K562 (cell line): ENCODE data around the gene MED29. TPM values are rescaled to one million over a fixed set of nuclear protein-coding genes. Genes with fewer than 3 reads are reported as not detected.

Experiments
- CBX5 ChIP-seq: IDR thresholded peaks from 2 replicates; pipeline ENCODE4 v1.6.1; 2014; ENCODE audit warnings: low read depth, borderline replicate concordance
- FIP1L1 ChIP-seq: fragments of 200-400 bp; formaldehyde crosslinking; IDR thresholded peaks from 2 replicates; pipeline ENCODE4 v1.6.1; 2018; ENCODE audit warnings: mild to moderate bottlenecking, low read depth, low read length; ENCODE audit not compliant: poor library complexity, severe bottlenecking
- FUS ChIP-seq: fragments of 200-400 bp; formaldehyde crosslinking; optimal IDR thresholded peaks from 2 replicates; pipeline ENCODE3; 2017; ENCODE audit warnings: low read depth, low read length
- GATAD2B ChIP-seq: fragments of 450-650 bp; IDR thresholded peaks from 2 replicates; pipeline ENCODE4 v1.6.1; 2017; ENCODE audit warnings: mild to moderate bottlenecking, borderline replicate concordance
- MAZ ChIP-seq, 2 experiments: fragments of 450-650 bp in 1 of 2; sonication (generic) in 1 of 2; formaldehyde crosslinking; IDR thresholded peaks in 1 of 2; conservative IDR thresholded peaks in 1 of 2; 2 replicates each; pipeline versions ENCODE4 v1.4.0 to v1.5.0; 2020; ENCODE audit warnings: mild to moderate bottlenecking in 1 of 2, missing genetic modification reagents in 1 of 2
- PTRF ChIP-seq: fragments of 450-650 bp; IDR thresholded peaks from 2 replicates; pipeline ENCODE4 v1.6.1; 2016; ENCODE audit warnings: mild to moderate bottlenecking, missing genetic modification characterization, missing compliant biosample characterization
- RREB1 ChIP-seq: fragments of 250-450 bp; sonication (Bioruptor Pico); IDR thresholded peaks from 2 replicates; pipeline ENCODE4 v1.4.0; 2020
- STAG1 ChIP-seq: sonication (generic); formaldehyde crosslinking; IDR thresholded peaks from 2 replicates; pipeline ENCODE4 v1.5.0; 2020; ENCODE audit warnings: missing genetic modification reagents, borderline replicate concordance
- ZMIZ1 ChIP-seq, 2 experiments: fragments of 150-350 bp in 1 of 2; IDR thresholded peaks; 2 replicates each; pipeline ENCODE4 v1.6.1; 2012 to 2016; ENCODE audit warnings: low read depth in 2 of 2, low read length in 2 of 2, mild to moderate bottlenecking in 1 of 2, moderate library complexity in 1 of 2
- ZNF124 ChIP-seq: sonication (generic); formaldehyde crosslinking; IDR thresholded peaks from 2 replicates; pipeline ENCODE4 v1.8.1; 2022; ENCODE audit warnings: missing genetic modification reagents
- ZNF143 ChIP-seq: sonication (generic); formaldehyde crosslinking; IDR thresholded peaks from 2 replicates; pipeline ENCODE4 v1.9.0; 2022; ENCODE audit warnings: mild to moderate bottlenecking, missing genetic modification reagents
- ZNF311 ChIP-seq: fragments of 250-450 bp; sonication (Bioruptor Pico); IDR thresholded peaks from 2 replicates; pipeline ENCODE4 v1.4.0; 2020; ENCODE audit warnings: mild to moderate bottlenecking, moderate library complexity
- polyA plus RNA-seq, 8 experiments: library from polyadenylated mRNA; depleted of rRNA in 4 of 8; stranded (reverse) in 5 of 8; unstranded in 3 of 8; fragments of >200 nt; fragmentation: Nextera tagmentation in 2 of 8; fragmentation: Illumina TruSeq in 1 of 8; extraction: Ambion mirVana in 2 of 8; extraction: Trizol in 1 of 8; gene quantifications; 2 replicates each; pipeline versions ENCODE4 v1.2.1 to v1.2.3, GENCODE V29; 2011 to 2014; ENCODE audit warnings: inconsistent platforms in 1 of 8, missing spikeins in 1 of 8
- total RNA-seq, 7 experiments: library from RNA; depleted of rRNA in 6 of 7; stranded (reverse); fragments of >200 nt in 6 of 7; fragmentation: Illumina TruSeq in 2 of 7; extraction: Trizol in 2 of 7; gene quantifications; 2 replicates each; pipeline versions ENCODE4 v1.2.1 to v1.2.3, GENCODE V29; 2011 to 2021; ENCODE audit warnings: low replicate concordance in 1 of 7

MED29 gene
- total and polyA plus RNA-seq, 9 of the 15 experiments (the other 6 are each of a cell fraction or from before 2014, with no cell fraction given), result 1.8 to 22.6 (median 12.4) TPM

- TF ChIP-seq ZMIZ1 (IDR thresholded peaks at IDR 0.05; ENCODE audit: low read depth in 2 of 2, low read length in 2 of 2), result peak in 1 of 2 experiments; percentile 46; a peak in 1 of 4 replicates
- peak; percentile 57; the same call in 1 of the 2 replicates for TF ChIP-seq CBX5
- TF ChIP-seq FIP1L1, result peak; percentile 45
- peak; percentile 63 to 84; a peak in 2 of 4 replicates for TF ChIP-seq MAZ (CRISPR knock-in tag; conservative IDR thresholded peaks at IDR 0.05 in 1 of 2, IDR thresholded peaks at IDR 0.05 in 1 of 2)
- TF ChIP-seq PTRF (tag), result no peak
- peak; percentile 94 for TF ChIP-seq GATAD2B
- peak; percentile 48; the same call in 1 of the 2 replicates for TF ChIP-seq RREB1
- no peak for TF ChIP-seq STAG1 (CRISPR knock-in tag)
- TF ChIP-seq FUS, result no peak
- no peak for TF ChIP-seq ZNF124 (CRISPR knock-in tag)
- no peak for TF ChIP-seq ZNF143 (CRISPR knock-in tag)
- no peak for TF ChIP-seq ZNF311 (CRISPR knock-in tag)
Measured at GRCh38 chr19:39402346-39403300, 11.4 kb downstream of the MED29 start (continued).
